ENCODE measurements around the gene C1orf159.

Gene C1orf159

DNA sequence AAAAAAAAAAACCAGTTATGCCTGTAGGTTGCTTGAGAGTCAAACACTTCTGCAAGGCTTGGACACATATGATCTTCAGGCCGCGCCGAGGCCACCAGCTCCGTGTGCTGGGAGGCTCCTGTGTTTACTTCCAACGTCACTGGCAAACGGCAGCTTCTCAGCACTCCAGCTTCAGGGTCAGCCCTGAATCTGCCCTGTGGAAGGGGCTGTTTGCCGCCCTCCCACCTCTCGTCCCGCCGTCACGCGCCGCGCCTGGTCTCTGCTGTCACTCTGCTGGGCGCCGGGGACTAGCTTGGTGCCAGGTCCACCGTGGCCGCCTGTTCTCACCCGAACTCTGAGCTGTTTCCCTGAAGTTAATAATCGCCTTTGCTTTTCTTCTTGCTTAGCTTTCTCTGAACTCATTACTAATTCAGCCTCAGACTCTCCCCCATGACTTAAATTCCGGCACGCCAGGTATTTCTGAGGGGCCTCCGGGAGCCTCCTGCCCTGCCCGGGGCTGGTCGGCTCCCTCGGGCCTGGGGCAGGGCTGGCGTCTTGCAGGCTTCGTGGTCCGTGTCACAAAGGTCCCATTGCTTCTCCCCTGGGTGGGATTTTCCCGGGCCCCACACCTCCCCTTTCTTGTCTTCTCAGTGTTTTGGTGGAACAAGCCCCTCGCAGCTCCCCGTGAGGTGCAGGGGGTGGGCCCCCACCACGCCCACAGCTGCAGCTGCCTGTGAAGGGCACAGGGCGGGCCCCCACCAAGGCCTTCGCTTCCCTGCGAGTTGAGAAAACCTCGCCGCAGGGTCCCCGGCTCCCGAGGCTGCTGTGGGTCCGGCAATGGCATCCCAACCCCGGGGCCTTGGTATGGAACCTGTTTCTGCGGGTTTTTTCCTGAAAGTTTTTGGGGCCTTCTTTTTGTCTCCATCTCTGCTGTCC, 14.6 kb upstream of the C1orf159 start:
- H3K27ac ChIP-seq (ENCODE audit: low read depth, low read length), result no peak overlapping the region
- no peak overlapping the region for H3K9ac ChIP-seq (ENCODE audit: low read length)
- H3K4me2 ChIP-seq (ENCODE audit: low read depth, low read length, poor library complexity, severe bottlenecking), result no peak overlapping the region
- H3K79me2 ChIP-seq (ENCODE audit: insufficient read depth, low read length), result no peaks in the 10 kb centered on the region
- no peaks in the 10 kb centered on the region for H3K36me3 ChIP-seq (ENCODE audit: low read length)
- H4K20me1 ChIP-seq (ENCODE audit: low read depth, low read length), result no peaks in the 10 kb centered on the region
- H3K4me3 ChIP-seq (ENCODE audit: insufficient read depth, low read length, poor library complexity, severe bottlenecking), result no peak overlapping the region
- H3F3A ChIP-seq (ENCODE audit: insufficient read depth), result no peaks in the 10 kb centered on the region
- H3K27me3 ChIP-seq (ENCODE audit: low read length), result no peaks in the 10 kb centered on the region
- no peaks in the 10 kb centered on the region for H3K9me3 ChIP-seq (ENCODE audit: insufficient read depth, low read length)
- no peak overlapping the region for H2AFZ ChIP-seq (ENCODE audit: low read depth, low read length, severe bottlenecking)
- no peaks in the 10 kb centered on the region for H3K9me2 ChIP-seq (replicated peaks; ENCODE audit: insufficient read depth, low read length)
- TF ChIP-seq EZH2phosphoT487 (conservative IDR thresholded peaks at IDR 0.05; ENCODE audit: low read length) (no peak), CTCF (IDR thresholded peaks at IDR 0.05; ENCODE audit: insufficient read depth, low read length, poor library complexity, severe bottlenecking) (no peak)

DNA sequence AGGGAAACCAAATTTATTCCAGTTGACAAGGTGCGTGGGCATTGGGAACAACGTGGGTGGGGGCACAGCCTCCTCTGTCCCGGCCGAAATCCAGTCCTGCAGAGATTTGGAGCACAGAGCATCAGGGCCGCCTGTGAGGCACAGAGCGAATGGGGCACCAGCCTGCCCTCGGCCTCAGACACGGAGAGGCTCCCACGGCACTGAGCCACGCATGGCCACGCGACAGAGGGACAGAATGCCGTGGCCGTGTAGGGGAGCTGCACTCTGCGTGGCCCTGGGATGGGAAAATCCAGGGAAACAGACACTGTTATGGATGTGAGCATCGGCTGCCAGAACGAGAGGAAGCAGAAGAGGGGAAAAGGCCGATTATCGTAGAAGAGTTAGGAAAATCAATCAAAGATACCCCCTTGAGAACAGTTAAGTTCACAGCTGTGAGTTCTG, 13.5 kb upstream of the C1orf159 start:
- Histone ChIP-seq H3K36me3 (ENCODE audit: low read length) (no peaks in the 10 kb centered on the region), H4K20me1 (ENCODE audit: low read depth, low read length) (no peaks in the 10 kb centered on the region), H3K4me3 (ENCODE audit: insufficient read depth, low read length, poor library complexity, severe bottlenecking) (no peak overlapping the region), H3K27me3 (ENCODE audit: low read length) (no peaks in the 10 kb centered on the region), H3K79me2 (ENCODE audit: insufficient read depth, low read length) (no peaks in the 10 kb centered on the region), H3K4me2 (ENCODE audit: low read depth, low read length, poor library complexity, severe bottlenecking) (no peak overlapping the region), H2AFZ (ENCODE audit: low read depth, low read length, severe bottlenecking) (no peak overlapping the region), H3K9ac (ENCODE audit: low read length) (no peak overlapping the region), H3F3A (ENCODE audit: insufficient read depth) (no peaks in the 10 kb centered on the region), H3K9me3 (ENCODE audit: insufficient read depth, low read length) (no peaks in the 10 kb centered on the region), H3K9me2 (replicated peaks; ENCODE audit: insufficient read depth, low read length) (no peaks in the 10 kb centered on the region), H3K27ac (ENCODE audit: low read depth, low read length) (no peak overlapping the region)
- no peak for TF ChIP-seq EZH2phosphoT487 (conservative IDR thresholded peaks at IDR 0.05; ENCODE audit: low read length)
- TF ChIP-seq CTCF (IDR thresholded peaks at IDR 0.05; ENCODE audit: insufficient read depth, low read length, poor library complexity, severe bottlenecking), result no peak

DNA sequence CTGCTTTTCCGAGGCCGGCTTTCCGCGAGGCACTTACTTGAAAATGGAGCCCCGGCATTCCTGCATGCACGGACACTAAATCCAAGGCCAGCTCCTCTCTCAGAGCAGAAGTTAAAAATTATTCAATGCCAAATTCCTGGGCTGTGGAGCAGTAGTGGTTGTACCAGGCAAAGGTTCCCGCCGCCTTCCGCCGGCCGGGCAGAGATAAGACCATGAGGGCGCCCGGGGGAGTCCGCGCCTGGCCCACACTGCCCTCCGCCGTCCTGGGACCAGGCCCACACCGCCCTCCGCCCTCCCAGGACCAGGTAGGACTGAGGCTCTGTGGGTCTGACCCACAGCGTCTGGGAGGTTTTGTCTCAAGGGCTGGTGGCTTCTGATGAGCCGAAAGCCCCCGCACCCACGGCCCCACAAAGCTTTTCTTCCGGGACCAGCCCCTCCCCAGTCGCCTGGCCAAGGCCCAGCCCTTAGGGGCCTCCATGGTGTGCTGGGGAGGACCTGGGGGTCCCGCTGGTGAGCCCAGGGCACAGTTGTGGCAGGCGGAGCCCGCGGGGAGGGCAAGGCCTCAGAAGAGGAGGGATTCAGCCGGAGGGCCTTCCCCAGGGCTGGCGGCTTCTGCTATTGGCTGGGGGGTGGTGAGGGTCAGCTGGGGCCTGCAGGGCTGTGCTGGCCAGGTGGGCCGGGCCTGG, 12.7 kb upstream of the C1orf159 start:
- no peaks in the 10 kb centered on the region for H3K36me3 ChIP-seq (ENCODE audit: low read length)
- no peaks in the 10 kb centered on the region for H3K9me2 ChIP-seq (replicated peaks; ENCODE audit: insufficient read depth, low read length)
- H3K4me3 ChIP-seq (ENCODE audit: insufficient read depth, low read length, poor library complexity, severe bottlenecking), result no peak overlapping the region
- H4K20me1 ChIP-seq (ENCODE audit: low read depth, low read length), result no peaks in the 10 kb centered on the region
- H3K27me3 ChIP-seq (ENCODE audit: low read length), result no peaks in the 10 kb centered on the region
- H3K9ac ChIP-seq (ENCODE audit: low read length), result no peak overlapping the region
- no peak overlapping the region for H3K4me2 ChIP-seq (ENCODE audit: low read depth, low read length, poor library complexity, severe bottlenecking)
- H2AFZ ChIP-seq (ENCODE audit: low read depth, low read length, severe bottlenecking), result no peak overlapping the region
- TF ChIP-seq CTCF (IDR thresholded peaks at IDR 0.05; ENCODE audit: insufficient read depth, low read length, poor library complexity, severe bottlenecking) (no peak), EZH2phosphoT487 (conservative IDR thresholded peaks at IDR 0.05; ENCODE audit: low read length) (no peak)
- H3F3A ChIP-seq (ENCODE audit: insufficient read depth), result no peaks in the 10 kb centered on the region
- no peaks in the 10 kb centered on the region for H3K79me2 ChIP-seq (ENCODE audit: insufficient read depth, low read length)
- H3K9me3 ChIP-seq (ENCODE audit: insufficient read depth, low read length), result no peaks in the 10 kb centered on the region
- no peak overlapping the region for H3K27ac ChIP-seq (ENCODE audit: low read depth, low read length)
